NCI-H1417 treated with DMSO at 0.1 percent for 48 hours (cell line): Measurements from ENCODE around the gene ABCA3.

Experiments used
- DNase-seq: peaks from one replicate; lab custom pipeline; 2025; lab: John Stamatoyannopoulos, UW

Gene ABCA3

GRCh38 chr16:2233872-2234812 lies 106.4 kb downstream of the ABCA3 start:
- DNase-seq: peak; percentile 28

DNA sequence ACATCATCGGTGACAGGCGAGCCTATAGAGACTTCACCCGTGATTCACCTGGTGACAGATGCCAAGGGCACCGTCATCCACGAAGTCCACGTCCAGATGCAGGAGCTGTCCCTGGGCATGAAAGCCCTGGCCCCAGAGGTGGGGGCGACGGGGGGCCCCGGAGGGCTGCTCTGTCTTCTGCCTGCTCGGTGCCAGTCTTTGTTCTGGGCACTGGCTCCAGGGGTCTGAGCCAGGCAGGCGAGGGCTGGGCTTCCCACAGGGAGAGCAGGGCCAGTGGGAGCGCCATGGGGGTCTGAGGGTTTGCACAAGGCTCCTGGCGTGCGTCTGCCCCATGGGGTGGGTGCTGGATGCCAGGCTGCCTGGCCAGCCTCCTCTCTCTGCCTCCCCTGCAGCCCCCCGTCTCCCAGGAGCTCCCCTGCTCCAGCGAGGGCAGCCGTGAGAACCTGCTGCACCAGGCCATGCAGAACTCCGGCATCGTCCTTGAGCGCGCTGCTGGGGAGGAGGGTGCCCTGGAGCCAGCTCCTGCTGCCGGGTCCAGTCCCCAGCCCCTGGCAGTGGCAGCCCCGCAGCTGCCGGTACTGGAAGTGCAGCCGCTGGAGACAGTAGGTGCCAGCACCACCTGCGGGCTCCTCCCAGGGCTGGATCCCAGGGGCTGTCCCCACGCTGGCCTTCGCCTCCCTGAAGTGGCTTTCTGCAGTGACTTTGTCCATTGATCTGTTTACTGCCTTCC lies 107.3 kb downstream of the ABCA3 start:
- no peak for DNase-seq

GRCh38 chr16:2232094-2232990 lies 108.2 kb downstream of the ABCA3 start:
- no peak for DNase-seq

GRCh38 chr16:2231016-2231931 lies 109.3 kb downstream of the ABCA3 start:
- DNase-seq: no peak

- no peak for DNase-seq
These were observed 110.2 kb downstream of the ABCA3 start for GRCh38 chr16:2230376-2230775.

GRCh38 chr16:2229632-2230250 lies 110.8 kb downstream of the ABCA3 start:
- DNase-seq: no peak

- DNase-seq: no peak
These were observed 111.4 kb downstream of the ABCA3 start for GRCh38 chr16:2229091-2229490.

- DNase-seq: no peak
These were observed 112.2 kb downstream of the ABCA3 start for GRCh38 chr16:2228161-2228824.

DNA sequence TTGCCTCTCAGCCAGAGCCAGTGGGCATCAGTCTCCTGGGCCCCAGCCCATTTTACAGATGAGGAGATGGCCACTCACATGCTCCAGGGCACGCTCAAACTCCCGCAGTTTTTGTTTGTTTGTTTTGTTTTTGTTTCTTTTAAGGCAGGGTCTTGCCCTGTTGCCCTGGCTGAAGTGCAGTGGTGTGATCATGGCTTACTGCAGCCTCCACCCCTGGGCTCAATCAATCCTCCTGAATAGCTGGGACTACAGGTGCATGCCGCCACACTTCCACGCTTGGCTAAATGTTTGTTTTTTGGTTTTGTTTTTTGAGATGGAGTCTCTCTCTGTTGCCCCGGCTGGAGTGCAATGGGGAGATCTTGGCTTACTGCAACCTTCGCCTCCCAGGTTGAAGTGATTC lies 113.6 kb downstream of the ABCA3 start:
- no peak for DNase-seq

DNA sequence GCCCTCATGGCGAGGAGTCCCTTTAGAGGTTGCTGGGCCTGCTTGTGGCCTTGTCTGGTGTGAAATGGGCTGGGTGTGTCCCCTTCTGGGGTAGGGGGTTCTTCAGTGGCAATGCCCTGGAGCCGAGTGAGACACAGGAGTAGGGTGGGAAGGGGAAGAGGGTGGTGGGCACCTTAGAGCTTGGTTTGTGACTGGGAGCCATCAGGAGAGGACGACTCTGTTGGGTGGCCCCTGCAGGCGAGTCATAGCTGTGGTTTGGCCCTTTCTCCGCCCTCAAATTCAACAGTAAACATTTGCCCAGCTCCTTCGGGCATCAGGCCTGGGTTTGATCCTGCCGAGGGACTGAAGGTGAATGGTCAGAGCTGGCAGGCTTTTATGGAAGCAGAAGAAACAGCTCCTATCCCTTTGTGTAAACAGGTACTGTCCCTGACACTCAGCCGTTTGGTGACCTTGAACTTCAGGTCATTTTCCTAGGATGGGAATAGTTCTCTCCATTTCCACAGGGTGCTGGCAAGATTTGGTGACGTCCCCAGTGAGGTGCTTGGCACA lies 114.2 kb downstream of the ABCA3 start:
- DNase-seq: no peak
